PFSK-1 (cell line): ENCODE data around the gene COMMD6.

Experiments used
- FOXP2 ChIP-seq: optimal IDR thresholded peaks from 2 replicates; pipeline ENCODE3; 2011; ENCODE audit warnings: borderline replicate concordance, control low read depth, inconsistent platforms; ENCODE audit not compliant: insufficient read depth; ENCODE audit errors: extremely low read length, extremely low read depth
- POLR2AphosphoS5 ChIP-seq: IDR thresholded peaks from 2 replicates; pipeline ENCODE4 v1.6.1; 2012; ENCODE audit warnings: low read depth, mild to moderate bottlenecking, control low read depth, low read length, moderate library complexity
- REST ChIP-seq, 2 experiments: IDR thresholded peaks; 2 replicates each; pipeline versions ENCODE4 v1.6.1 to v1.8.0; 2011 to 2012; ENCODE audit warnings: low read depth in 2 of 2, low read length in 2 of 2, control low read depth in 1 of 2, inconsistent platforms in 1 of 2, mild to moderate bottlenecking in 1 of 2, moderate library complexity in 1 of 2; ENCODE audit not compliant: insufficient read depth in 1 of 2
- SIN3A ChIP-seq: IDR thresholded peaks from 2 replicates; pipeline ENCODE4 v1.6.1; 2012; ENCODE audit warnings: mild to moderate bottlenecking, low read length, moderate library complexity, borderline replicate concordance; ENCODE audit not compliant: insufficient read depth
- TAF1 ChIP-seq: IDR thresholded peaks from 2 replicates; pipeline ENCODE4 v1.6.1; 2012; ENCODE audit warnings: low read length, control low read depth, borderline replicate concordance; ENCODE audit not compliant: insufficient read depth

Gene COMMD6

GRCh38 chr13:75579529-75579928 is 41.9 kb upstream of the COMMD6 start:
- no peak for TF ChIP-seq SIN3A
- no peak for TF ChIP-seq POLR2AphosphoS5
- TF ChIP-seq REST (IDR thresholded peaks at IDR 0.05; ENCODE audit: insufficient read depth in 1 of 2, low read depth in 2 of 2, low read length in 2 of 2), result no peak
- no peak for TF ChIP-seq TAF1
- no peak for TF ChIP-seq FOXP2

GRCh38 chr13:75569576-75569975 is 31.9 kb upstream of the COMMD6 start:
- TF ChIP-seq SIN3A (no peak), FOXP2 (no peak), POLR2AphosphoS5 (no peak), TAF1 (no peak), REST (IDR thresholded peaks at IDR 0.05; ENCODE audit: insufficient read depth in 1 of 2, low read depth in 2 of 2, low read length in 2 of 2) (no peak)

GRCh38 chr13:75566658-75567057 is 29.0 kb upstream of the COMMD6 start:
- TF ChIP-seq REST (IDR thresholded peaks at IDR 0.05; ENCODE audit: insufficient read depth in 1 of 2, low read depth in 2 of 2, low read length in 2 of 2) (no peak), FOXP2 (no peak), POLR2AphosphoS5 (no peak), SIN3A (no peak), TAF1 (no peak)

GRCh38 chr13:75558145-75558840 is 20.7 kb upstream of the COMMD6 start:
- TF ChIP-seq TAF1 (no peak), SIN3A (no peak), REST (IDR thresholded peaks at IDR 0.05; ENCODE audit: insufficient read depth in 1 of 2, low read depth in 2 of 2, low read length in 2 of 2) (no peak), FOXP2 (no peak), POLR2AphosphoS5 (no peak)
